Retinal pigment epithelial cell (primary cell): ENCODE results near the gene PRAMEF13.
A peak's percentile ranks its signal among the peaks of the same experiment; 100 is the strongest.
"Not testable (repeated sequence)": the region's sequence is repeated elsewhere in the genome, so short reads cannot be mapped to it uniquely, and the experiment has no call there.

Source experiments
- DNase-seq: peaks from one replicate; pipeline ENCODE4 v3.0.0-alpha.2; 2010; ENCODE audit warnings: low read depth
- H3K4me3 ChIP-seq: 2 replicates; pipeline ENCODE4 v1.5.1; 2011; ENCODE audit warnings: mild to moderate bottlenecking, low read length, control low read depth, moderate library complexity
- TF ChIP-seq, protein P1 (sequence below): conservative IDR thresholded peaks from 2 replicates; pipeline ENCODE4 v1.5.1; 2011; ENCODE audit warnings: low read depth, low read length, control low read depth, inconsistent platforms

The PRAMEF13 gene, protein sequence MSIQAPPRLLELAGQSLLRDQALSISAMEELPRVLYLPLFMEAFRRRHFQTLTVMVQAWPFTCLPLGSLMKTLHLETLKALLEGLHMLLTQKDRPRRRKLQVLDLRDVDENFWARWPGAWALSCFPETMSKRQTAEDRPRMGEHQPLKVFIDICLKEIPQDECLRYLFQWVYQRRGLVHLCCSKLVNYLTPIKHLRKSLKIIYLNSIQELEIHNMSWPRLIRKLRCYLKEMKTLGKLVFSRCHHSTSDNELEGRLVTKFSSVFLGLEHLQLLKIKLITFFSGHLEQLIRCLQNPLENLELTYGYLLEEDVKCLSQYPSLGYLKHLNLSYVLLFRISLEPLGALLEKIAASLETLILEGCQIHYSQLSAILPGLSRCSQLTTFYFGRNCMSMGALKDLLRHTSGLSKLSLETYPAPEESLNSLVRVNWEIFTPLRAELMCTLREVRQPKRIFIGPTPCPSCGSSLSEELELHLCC

DNA sequence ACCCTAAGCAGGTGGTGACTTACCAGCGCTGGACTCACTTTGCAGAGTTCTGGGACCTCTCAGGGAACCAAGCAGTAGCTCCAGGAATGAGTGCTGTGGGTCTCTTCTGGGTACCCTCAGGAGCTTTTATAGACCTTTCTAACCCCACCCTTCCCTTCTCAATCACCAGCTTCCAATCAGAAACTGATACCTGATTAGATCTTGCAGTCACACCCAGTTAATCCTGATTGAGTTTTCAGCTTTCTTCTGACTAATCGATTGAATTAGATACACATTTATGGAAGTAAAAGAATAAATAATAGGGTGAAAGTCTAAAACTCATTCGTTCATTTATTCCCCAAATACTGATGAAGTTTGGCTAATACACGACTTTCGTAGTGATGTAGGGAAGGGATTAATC, at the start of gene PRAMEF13:
TSS of gene PRAMEF13 (minus strand) at position 101 of the 400 bp plus-strand sequence. CDS start 1,820 bp downstream, outside the sequence.
- H3K4me3 ChIP-seq, DNase-seq: not testable (repeated sequence)

DNA sequence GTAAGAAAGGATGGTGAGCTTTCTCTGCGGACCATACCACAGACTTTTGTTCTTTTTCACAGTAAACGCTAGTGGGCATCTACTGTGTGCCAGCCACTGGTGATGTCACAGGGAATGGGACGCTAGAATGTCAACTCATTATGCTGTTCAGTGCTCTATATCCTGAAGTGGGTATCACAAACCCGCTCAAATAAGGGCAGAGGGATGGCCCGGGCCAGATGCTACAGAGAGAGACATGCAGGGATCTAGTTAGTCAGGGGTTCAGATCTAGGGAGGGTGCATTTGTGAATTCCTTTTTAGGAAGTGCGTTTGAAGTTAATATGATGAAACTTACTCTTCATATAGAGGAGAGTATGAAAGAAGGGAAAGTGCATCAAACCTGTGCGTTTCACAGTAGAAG, 45.9 kb upstream of the PRAMEF13 start:
- not testable (repeated sequence) for DNase-seq, H3K4me3 ChIP-seq

DNA sequence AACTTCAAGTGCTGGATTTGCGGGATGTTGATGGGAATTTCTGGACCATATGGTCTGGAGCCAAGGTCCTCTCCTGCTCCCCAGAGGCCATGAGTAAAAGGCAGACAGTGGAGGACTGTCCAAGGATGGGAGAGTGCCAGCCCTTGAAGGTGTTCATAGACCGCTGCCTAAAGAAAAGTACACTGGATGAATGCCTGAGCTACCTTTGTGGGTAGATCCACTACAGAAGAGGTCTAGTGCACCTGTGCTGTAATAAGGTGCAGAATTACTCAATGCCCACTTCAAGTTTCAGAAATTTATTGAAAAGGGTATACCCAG, 45.3 kb upstream of the PRAMEF13 start:
- DNase-seq: not testable (repeated sequence)

DNA sequence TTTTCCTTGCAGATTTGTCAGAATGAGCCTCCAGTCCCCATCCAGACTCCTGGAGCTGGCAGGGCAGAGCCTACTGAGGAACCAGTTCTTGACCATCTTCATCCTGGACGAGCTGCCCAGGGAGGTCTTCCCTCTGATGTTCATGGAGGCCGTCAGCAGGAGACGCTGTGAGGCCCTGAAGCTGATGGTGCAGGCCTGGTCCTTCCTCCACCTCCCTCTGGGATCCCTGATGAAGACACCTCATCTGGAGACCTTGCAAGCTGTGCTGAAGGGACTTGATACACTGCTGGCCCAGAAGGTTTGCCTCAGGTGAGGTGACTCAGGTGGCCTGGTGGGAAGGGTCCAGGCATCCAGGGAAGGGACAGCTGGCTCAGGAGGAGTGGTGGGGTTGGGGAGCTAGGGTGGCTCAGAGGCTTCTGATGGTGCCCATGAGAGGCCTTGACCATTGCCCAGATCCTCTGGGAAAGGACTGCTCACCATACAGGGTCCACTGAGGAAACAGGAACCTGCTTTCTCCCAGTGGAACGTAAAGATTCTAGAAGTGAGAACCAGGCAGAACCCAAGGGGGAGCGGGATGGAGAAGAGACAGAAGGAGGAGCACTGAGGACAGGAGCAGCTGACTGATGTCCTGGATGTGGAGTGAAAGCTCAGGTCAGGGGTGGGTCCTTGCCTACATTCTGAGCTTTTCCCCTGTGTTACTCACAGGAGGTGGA, 44.8 kb upstream of the PRAMEF13 start:
- DNase-seq, H3K4me3 ChIP-seq: not testable (repeated sequence)

More for the DNA sequence above, 45.3 kb upstream of the PRAMEF13 start:
- not testable (repeated sequence) for H3K4me3 ChIP-seq

DNA sequence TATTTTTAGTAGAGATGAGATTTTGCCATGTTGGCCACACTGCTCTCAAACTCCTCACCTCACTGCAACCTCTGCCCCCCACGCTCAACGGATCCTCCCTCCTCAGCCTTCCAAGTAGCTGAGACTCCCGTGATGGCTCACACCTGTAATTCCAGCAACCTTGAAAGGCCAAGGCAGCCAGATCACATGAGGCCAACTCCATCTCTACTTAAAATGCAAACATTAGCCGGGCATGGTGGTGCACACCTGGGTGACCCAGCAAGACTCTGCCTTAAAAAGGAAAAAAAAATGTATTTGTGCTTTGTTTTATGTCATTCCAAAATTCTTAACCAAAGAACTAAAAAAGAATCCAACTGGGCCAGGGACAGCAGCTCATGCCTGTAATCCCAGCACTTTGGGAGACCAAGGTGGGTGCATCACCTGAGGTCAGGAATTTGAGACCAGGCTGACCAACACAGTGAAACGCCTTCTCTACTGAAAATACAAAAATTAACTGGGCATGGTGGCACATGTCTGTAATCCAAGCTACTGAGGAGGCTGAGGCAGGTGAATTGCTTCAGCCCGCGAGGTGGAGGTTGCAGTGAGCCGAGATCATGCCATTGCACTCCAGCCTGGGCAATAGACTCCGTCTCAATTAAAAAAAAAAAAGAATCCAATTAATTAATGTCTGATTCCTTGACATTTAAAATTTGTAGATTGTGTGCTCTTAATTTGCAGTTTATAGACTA, 42.5 kb upstream of the PRAMEF13 start:
- not testable (repeated sequence) for H3K4me3 ChIP-seq, DNase-seq

DNA sequence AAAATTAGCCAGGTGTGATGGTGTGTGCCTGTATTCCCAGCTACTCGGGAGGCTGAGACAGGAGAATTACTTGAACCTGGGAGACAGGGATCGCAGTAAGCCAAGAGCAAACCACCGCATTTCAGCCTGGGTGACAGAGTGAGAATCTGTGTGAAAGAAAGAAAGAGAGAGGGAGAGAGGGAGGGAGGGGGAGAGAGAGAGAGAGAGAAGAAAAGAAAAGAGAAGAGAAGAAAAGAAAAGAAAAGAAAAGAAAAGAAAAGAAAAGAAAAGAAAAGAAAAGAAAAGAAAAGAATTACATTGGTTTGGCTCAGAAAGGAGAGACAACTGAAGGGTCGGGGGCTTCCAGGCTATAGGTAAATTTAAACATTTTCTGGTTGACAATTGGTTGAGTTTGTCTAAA, 38.4 kb upstream of the PRAMEF13 start:
- not testable (repeated sequence) for H3K4me3 ChIP-seq, DNase-seq

DNA sequence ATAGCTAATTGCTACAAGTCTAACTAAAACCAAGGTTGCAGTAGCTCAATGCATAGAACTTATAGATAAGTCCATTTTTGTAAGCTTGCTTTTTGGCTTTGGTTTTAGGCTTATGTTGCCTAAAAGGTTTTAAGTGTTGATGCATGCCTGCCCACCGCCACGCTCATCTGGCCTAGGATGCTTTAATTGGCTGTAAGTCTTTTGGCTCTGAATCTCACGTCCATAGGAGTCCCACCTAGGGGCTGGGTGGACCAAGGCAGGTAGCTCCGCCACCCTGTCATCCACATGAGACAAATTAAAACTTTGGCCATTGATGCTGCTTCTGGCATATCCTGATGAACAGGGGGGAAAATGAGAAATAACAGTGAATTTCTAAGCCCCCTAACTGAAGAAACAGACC, 36.4 kb upstream of the PRAMEF13 start:
- H3K4me3 ChIP-seq: not testable (repeated sequence)

DNA sequence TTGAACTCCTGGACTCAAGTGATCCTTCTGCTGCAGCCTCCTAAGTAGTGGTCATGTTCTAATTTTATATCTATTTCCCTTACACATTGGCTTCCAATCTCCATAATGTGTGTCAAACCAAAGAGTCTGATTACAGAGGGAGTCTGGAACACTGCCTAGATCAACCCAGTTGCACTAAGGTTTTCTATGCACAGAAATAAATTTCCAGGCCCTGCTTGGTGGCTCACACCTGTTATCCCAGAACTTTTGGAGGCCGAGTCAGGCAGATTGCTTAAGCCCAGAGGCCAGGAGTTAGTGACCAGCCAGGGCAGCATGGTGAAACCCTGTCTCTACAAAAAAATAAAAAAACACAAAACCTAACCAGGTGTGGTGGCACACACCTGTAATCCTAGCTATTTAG, 32.8 kb upstream of the PRAMEF13 start:
- H3K4me3 ChIP-seq, DNase-seq: not testable (repeated sequence)

More for the DNA sequence above, 36.4 kb upstream of the PRAMEF13 start:
- not testable (repeated sequence) for DNase-seq

DNA sequence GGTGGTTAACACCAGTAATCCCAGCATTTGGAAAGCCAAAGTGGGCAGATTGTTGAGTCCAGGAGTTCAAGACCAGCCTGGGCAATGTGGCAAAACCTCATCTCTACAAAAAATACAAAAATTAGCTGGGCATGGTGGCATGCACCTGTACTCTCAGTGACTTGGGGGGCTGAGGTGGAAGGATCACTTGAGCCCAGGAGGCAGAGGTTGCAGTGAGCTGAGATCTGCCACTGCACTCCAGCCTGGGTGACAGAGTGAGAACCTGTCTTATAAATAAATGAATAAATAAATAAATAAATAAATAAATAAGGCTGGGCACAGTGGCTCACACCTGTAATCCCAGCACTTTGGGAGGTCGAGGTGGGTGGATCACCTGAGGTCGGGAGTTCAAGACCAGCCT, 30.8 kb upstream of the PRAMEF13 start:
- H3K4me3 ChIP-seq, DNase-seq: not testable (repeated sequence)

DNA sequence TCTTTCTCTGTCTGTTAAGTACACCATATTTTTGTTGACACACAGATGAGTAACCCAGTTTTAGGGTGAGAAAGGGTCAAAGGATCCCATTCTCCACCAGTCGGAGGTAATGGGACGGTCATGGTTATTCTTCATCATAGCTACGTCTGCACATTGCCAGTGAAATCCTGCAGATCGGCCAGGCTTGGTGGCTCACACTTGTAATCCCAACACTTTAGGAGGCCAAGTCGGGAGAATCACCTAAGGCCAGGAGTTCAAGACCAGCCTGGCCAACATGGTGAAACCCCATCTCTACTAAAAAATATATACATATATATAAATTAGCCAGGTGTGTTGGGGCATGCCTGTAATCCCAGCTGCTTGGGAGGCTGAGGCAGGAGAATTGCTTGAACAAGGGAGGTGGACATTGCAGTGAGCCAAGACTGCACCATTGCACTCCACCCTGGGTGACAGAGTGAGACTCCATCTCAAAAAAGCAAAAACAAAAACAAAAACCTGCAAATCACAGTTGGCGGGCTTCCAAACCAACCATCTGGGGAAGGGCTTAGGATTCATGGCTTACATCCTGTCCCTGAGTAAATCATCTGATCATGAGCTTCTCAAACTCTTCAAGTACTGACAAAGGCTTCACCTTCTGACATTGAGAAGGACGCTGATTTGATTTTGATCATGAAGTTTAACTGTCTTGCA, 30.0 kb upstream of the PRAMEF13 start:
- not testable (repeated sequence) for H3K4me3 ChIP-seq, DNase-seq

DNA sequence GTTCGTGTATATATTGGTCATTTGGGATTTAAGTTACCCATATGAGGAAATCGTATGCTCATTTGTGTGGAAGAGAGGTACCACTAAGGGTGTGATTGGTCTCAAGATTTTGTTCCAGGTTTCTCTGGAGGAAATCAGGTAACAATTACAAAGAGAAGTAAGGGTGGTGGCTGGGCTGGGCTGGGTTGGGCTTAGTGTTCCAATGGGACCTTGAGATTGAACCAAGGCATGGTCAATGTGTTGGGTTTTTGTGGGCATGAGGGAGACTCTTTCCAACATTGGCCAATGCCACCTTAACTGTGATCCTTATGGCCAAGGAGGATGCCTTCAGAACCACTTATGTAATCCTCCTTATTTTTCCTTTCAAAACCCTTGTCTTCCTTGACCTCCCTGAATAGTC, 29.4 kb upstream of the PRAMEF13 start:
- DNase-seq: not testable (repeated sequence)

DNA sequence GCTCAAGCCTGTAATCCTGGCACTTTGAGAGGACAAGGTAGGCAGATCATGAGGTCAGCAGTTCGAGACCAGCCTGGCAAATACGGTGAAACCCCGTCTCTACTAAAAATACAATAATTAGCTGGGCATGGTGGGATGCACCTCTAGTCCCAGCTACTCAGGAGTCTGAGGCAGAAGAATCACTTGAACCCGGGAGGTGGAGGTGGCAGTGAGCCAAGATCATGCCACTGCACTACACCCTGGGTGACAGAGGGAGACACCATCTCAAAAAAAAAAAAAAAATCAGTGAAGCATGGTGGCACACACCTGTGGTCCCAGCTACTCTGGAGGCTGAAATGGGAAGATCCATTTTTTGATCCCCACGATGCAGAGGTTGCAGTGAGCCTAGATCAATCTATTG, 28.9 kb upstream of the PRAMEF13 start:
- H3K4me3 ChIP-seq, DNase-seq: not testable (repeated sequence)

More for the DNA sequence above, 29.4 kb upstream of the PRAMEF13 start:
- not testable (repeated sequence) for H3K4me3 ChIP-seq

DNA sequence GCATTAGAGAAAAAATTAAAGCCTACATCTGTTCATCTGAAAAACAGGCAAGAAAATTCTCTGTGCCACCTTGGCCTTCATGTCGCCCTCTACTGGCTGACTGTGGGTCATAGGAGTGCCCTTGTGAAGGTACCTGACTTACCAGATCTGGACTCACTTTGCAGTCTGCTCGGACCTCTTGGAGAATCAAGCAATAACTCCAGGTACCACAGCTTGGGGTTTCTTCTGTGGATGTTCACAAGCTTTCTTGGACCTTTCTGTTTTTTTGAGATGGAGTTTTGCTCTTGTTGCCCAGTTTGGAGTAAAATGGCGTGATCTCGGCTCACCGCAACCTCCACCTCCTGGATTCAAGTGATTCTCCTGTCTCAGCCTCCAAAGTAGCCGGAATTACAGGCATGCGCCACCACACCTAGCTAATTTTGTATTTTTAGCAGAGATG, 27.2 kb upstream of the PRAMEF13 start:
- DNase-seq: no peak
- no peak overlapping the region for H3K4me3 ChIP-seq
- TF ChIP-seq, protein P1, sequence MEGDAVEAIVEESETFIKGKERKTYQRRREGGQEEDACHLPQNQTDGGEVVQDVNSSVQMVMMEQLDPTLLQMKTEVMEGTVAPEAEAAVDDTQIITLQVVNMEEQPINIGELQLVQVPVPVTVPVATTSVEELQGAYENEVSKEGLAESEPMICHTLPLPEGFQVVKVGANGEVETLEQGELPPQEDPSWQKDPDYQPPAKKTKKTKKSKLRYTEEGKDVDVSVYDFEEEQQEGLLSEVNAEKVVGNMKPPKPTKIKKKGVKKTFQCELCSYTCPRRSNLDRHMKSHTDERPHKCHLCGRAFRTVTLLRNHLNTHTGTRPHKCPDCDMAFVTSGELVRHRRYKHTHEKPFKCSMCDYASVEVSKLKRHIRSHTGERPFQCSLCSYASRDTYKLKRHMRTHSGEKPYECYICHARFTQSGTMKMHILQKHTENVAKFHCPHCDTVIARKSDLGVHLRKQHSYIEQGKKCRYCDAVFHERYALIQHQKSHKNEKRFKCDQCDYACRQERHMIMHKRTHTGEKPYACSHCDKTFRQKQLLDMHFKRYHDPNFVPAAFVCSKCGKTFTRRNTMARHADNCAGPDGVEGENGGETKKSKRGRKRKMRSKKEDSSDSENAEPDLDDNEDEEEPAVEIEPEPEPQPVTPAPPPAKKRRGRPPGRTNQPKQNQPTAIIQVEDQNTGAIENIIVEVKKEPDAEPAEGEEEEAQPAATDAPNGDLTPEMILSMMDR: peak; percentile 11

DNA sequence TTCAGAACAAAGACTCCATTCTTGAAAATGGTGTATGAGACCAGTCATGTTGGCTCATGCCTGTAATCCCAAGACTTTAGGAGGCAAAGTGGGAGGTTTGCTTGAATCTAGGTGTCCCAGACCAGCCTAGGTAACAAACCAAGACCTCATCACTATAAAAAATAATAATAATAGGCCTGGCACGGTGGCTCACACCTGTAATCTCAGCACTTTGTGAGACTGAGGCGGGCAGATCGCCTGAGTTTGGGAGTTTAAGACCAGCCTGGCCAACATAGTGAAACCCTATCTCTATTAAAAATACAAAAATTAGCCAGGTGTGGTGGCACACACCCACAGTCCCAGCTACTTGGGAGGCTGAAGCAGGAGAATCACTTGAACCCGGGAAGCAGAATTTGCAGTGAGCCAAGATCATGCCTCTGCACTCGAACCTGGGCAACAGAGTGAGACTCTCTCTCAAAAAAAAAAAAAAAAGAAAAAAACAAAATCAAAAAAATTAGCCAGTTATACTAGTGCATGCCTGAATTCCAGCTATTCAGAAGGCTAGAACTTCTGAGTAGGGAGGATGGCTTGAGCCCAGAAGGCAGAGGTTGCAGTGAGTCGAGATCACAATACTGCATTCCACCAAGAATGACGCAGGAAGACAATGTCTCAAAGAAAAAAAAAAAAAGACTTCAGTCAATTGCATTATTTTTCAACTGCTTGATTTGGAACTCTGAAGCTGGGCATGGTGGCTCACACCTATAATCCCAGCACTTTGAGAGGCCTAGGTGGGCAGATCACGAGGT, 26.3 kb upstream of the PRAMEF13 start:
- H3K4me3 ChIP-seq, DNase-seq: not testable (repeated sequence)

DNA sequence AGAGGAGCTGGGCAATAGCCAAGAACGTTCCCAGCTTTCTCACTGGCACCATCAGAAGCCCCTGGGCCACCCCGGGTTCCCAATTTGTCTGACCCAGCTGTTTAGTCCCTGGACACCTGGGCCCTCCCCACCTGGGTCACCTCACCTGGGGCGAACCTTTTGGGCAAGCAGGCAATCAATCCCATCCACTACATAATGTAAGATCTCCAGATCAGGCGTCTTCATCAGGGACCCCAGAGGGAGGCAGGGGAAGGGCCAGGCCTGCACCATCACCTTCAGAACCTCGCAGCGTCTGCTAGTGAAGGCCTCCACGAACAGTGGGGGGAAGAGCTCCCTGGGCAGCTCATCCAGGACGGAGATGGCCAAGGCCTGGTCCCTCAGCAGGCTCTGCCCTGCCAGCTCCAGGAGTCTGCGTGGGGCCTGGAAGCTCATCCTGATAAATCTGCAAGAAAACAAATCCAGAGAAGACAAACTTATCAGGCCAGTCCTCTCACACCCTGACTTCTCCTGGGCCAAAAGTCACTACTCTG, 24.5 kb upstream of the PRAMEF13 start, which contains the start of gene PRAMEF18:
TSS of gene PRAMEF18 (minus strand) at position 480 of the 530 bp plus-strand sequence. CDS start at position 432, 48 bp downstream.
- DNase-seq, H3K4me3 ChIP-seq: not testable (repeated sequence)
